HEK293 (cell line): ENCODE results near the gene DYNLL1.
A peak's percentile ranks its signal among the peaks of the same experiment; 100 is the strongest.

Experiments
- CTCF ChIA-PET: fragments of 350-600 bp; formaldehyde crosslinking; extraction: SDS; loops from one replicate; lab custom pipeline; 2021; ENCODE audit warnings: antibody characterized with exemption; lab: Yijun Ruan, JAX
- POLR2A ChIA-PET: fragments of 300-600 bp; formaldehyde crosslinking; extraction: SDS; loops from one replicate; lab custom pipeline; 2020; ENCODE audit warnings: antibody characterized with exemption, inconsistent platforms; lab: Yijun Ruan, JAX
- H3K27ac ChIP-seq: fragments of 200-500 bp; sonication (Bioruptor generic); 2 replicates; pipeline ENCODE4 v1.5.1; 2014; ENCODE audit warnings: low read depth, low read length, control low read depth, inconsistent platforms; ENCODE audit errors: extremely low read depth
- H3K36me3 ChIP-seq, 2 experiments: fragments of 200-500 bp in 1 of 2; sonication (Bioruptor generic) in 1 of 2; 1 replicate in 1 of 2; 2 replicates in 1 of 2; pipeline ENCODE4 v1.5.1; 2014 to 2017; ENCODE audit warnings: inconsistent platforms in 2 of 2, low read length in 2 of 2; ENCODE audit not compliant: control insufficient read depth in 2 of 2, insufficient read depth in 1 of 2
- H3K4me1 ChIP-seq: fragments of 200-500 bp; sonication (Bioruptor generic); 2 replicates; pipeline ENCODE4 v1.5.1; 2014; ENCODE audit warnings: mild to moderate bottlenecking, low read length, inconsistent platforms; ENCODE audit not compliant: control insufficient read depth, insufficient read depth
- H3K4me3 ChIP-seq: 2 replicates; pipeline ENCODE4 v1.5.1; 2011; ENCODE audit warnings: low read depth, mild to moderate bottlenecking, control low read depth, low read length, moderate library complexity
- H3K9me3 ChIP-seq: fragments of 200-500 bp; sonication (Bioruptor generic); 2 replicates; pipeline ENCODE4 v1.5.1; 2014; ENCODE audit warnings: low read depth, low read length, inconsistent platforms; ENCODE audit not compliant: control insufficient read depth, insufficient read depth
- GLIS2 ChIP-seq: fragments of 450-650 bp; formaldehyde crosslinking; IDR thresholded peaks from 2 replicates; pipeline ENCODE4 v1.5.1; 2016; ENCODE audit warnings: missing biosample characterization, missing genetic modification characterization
- IKZF3 ChIP-seq: fragments of 450-650 bp; IDR thresholded peaks from 2 replicates; pipeline ENCODE4 v1.5.0; 2018; ENCODE audit warnings: missing biosample characterization, mild to moderate bottlenecking, missing genetic modification characterization, moderate library complexity
- SP3 ChIP-seq: fragments of 450-650 bp; formaldehyde crosslinking; IDR thresholded peaks from 2 replicates; pipeline ENCODE4 v1.5.1; 2016; ENCODE audit warnings: missing biosample characterization, missing genetic modification characterization
- YY1 ChIP-seq: fragments of 450-650 bp; formaldehyde crosslinking; IDR thresholded peaks from 2 replicates; pipeline ENCODE4 v1.5.1; 2018; ENCODE audit warnings: missing biosample characterization, missing genetic modification characterization
- YY2 ChIP-seq: fragments of 450-650 bp; formaldehyde crosslinking; IDR thresholded peaks from 2 replicates; pipeline ENCODE4 v1.5.1; 2016; ENCODE audit warnings: missing biosample characterization, missing genetic modification characterization
- ZBTB49 ChIP-seq: fragments of 450-650 bp; formaldehyde crosslinking; IDR thresholded peaks from 2 replicates; pipeline ENCODE4 v1.5.1; 2016; ENCODE audit warnings: missing biosample characterization, missing genetic modification characterization, low read depth
- ZBTB7A ChIP-seq: fragments of 450-650 bp; formaldehyde crosslinking; IDR thresholded peaks from 2 replicates; pipeline ENCODE4 v1.5.1; 2016; ENCODE audit warnings: low read depth, missing biosample characterization, missing genetic modification characterization
- ZFP3 ChIP-seq: fragments of 450-650 bp; formaldehyde crosslinking; IDR thresholded peaks from 2 replicates; pipeline ENCODE4 v1.5.1; 2016; ENCODE audit warnings: low read depth, missing biosample characterization, missing genetic modification characterization
- ZNF138 ChIP-seq: fragments of 450-650 bp; formaldehyde crosslinking; IDR thresholded peaks from 2 replicates; pipeline ENCODE4 v1.5.1; 2016; ENCODE audit warnings: missing biosample characterization, missing genetic modification characterization, borderline replicate concordance
- ZNF184 ChIP-seq: fragments of 450-650 bp; IDR thresholded peaks from 2 replicates; pipeline ENCODE4 v1.5.1; 2018; ENCODE audit warnings: missing biosample characterization, mild to moderate bottlenecking, missing genetic modification characterization
- ZNF221 ChIP-seq: fragments of 450-650 bp; formaldehyde crosslinking; IDR thresholded peaks from 2 replicates; pipeline ENCODE4 v1.5.1; 2017; ENCODE audit warnings: missing biosample characterization, missing genetic modification characterization, borderline replicate concordance
- ZNF266 ChIP-seq: fragments of 450-650 bp; formaldehyde crosslinking; IDR thresholded peaks from 2 replicates; pipeline ENCODE4 v1.5.1; 2016; ENCODE audit warnings: missing biosample characterization, missing genetic modification characterization, low read depth
- ZNF302 ChIP-seq: fragments of 450-650 bp; formaldehyde crosslinking; IDR thresholded peaks from 2 replicates; pipeline ENCODE4 v1.5.1; 2016; ENCODE audit warnings: missing biosample characterization, missing genetic modification characterization, low read depth
- ZNF354C ChIP-seq: fragments of 450-650 bp; formaldehyde crosslinking; IDR thresholded peaks from 2 replicates; pipeline ENCODE4 v1.5.1; 2016; ENCODE audit warnings: missing biosample characterization, missing genetic modification characterization, low read depth, borderline replicate concordance
- ZNF362 ChIP-seq: fragments of 450-650 bp; formaldehyde crosslinking; IDR thresholded peaks from 2 replicates; pipeline ENCODE4 v1.5.1; 2016; ENCODE audit warnings: missing biosample characterization, missing genetic modification characterization
- ZNF391 ChIP-seq: fragments of 450-650 bp; formaldehyde crosslinking; IDR thresholded peaks from 2 replicates; pipeline ENCODE4 v1.5.1; 2016; ENCODE audit warnings: low read depth, missing biosample characterization, missing genetic modification characterization, borderline replicate concordance
- ZNF501 ChIP-seq: fragments of 450-650 bp; formaldehyde crosslinking; IDR thresholded peaks from 2 replicates; pipeline ENCODE4 v1.5.1; 2016; ENCODE audit warnings: missing biosample characterization, missing genetic modification characterization
- ZNF518A ChIP-seq: fragments of 450-650 bp; formaldehyde crosslinking; conservative IDR thresholded peaks from 2 replicates; pipeline ENCODE4 v1.5.1; 2016; ENCODE audit warnings: low read depth, missing biosample characterization, missing genetic modification characterization
- ZNF548 ChIP-seq: fragments of 450-650 bp; formaldehyde crosslinking; IDR thresholded peaks from 2 replicates; pipeline ENCODE4 v1.5.1; 2016; ENCODE audit warnings: missing biosample characterization, missing genetic modification characterization
- ZNF623 ChIP-seq: fragments of 450-650 bp; formaldehyde crosslinking; IDR thresholded peaks from 2 replicates; pipeline ENCODE4 v1.5.1; 2016; ENCODE audit warnings: missing biosample characterization, missing genetic modification characterization
- ZNF626 ChIP-seq: fragments of 450-650 bp; sonication (Bioruptor Pico); formaldehyde crosslinking; IDR thresholded peaks from 2 replicates; pipeline ENCODE4 v1.5.1; 2018; ENCODE audit warnings: missing biosample characterization, missing genetic modification characterization, inconsistent platforms
- ZNF660 ChIP-seq: fragments of 450-650 bp; IDR thresholded peaks from 2 replicates; pipeline ENCODE4 v1.5.1; 2018; ENCODE audit warnings: missing biosample characterization, mild to moderate bottlenecking, missing genetic modification characterization
- ZNF670 ChIP-seq: fragments of 450-650 bp; formaldehyde crosslinking; IDR thresholded peaks from 2 replicates; pipeline ENCODE4 v1.5.1; 2016; ENCODE audit warnings: missing biosample characterization, missing genetic modification characterization, low read depth
- ZNF747 ChIP-seq: fragments of 450-650 bp; formaldehyde crosslinking; IDR thresholded peaks from 2 replicates; pipeline ENCODE4 v1.5.1; 2016; ENCODE audit warnings: missing biosample characterization, missing genetic modification characterization
- ZNF76 ChIP-seq: fragments of 450-650 bp; formaldehyde crosslinking; IDR thresholded peaks from 2 replicates; pipeline ENCODE4; 2016; ENCODE audit warnings: low read depth, missing biosample characterization, missing genetic modification characterization, borderline replicate concordance
- ZNF776 ChIP-seq: fragments of 450-650 bp; formaldehyde crosslinking; IDR thresholded peaks from 2 replicates; pipeline ENCODE4 v1.5.0; 2017; ENCODE audit warnings: missing biosample characterization, missing genetic modification characterization, borderline replicate concordance
- ZNF791 ChIP-seq: fragments of 450-650 bp; formaldehyde crosslinking; IDR thresholded peaks from 2 replicates; pipeline ENCODE4 v1.5.1; 2016; ENCODE audit warnings: missing biosample characterization, missing genetic modification characterization
- ZNF830 ChIP-seq: fragments of 450-650 bp; IDR thresholded peaks from 2 replicates; pipeline ENCODE4 v1.5.0; 2018; ENCODE audit warnings: missing biosample characterization, missing genetic modification characterization, low read depth, mild to moderate bottlenecking, moderate library complexity
- ZSCAN4 ChIP-seq: fragments of 450-650 bp; formaldehyde crosslinking; IDR thresholded peaks from 2 replicates; pipeline ENCODE4 v1.5.1; 2017; ENCODE audit warnings: missing biosample characterization, missing genetic modification characterization
- ZXDB ChIP-seq: fragments of 450-650 bp; formaldehyde crosslinking; IDR thresholded peaks from 2 replicates; pipeline ENCODE4 v1.5.1; 2016; ENCODE audit warnings: missing biosample characterization, missing genetic modification characterization

Gene DYNLL1

GRCh38 chr12:120534203-120534702 lies 38.3 kb downstream of the DYNLL1 start, which contains the start of gene RNF10:
Gene RNF10, plus strand, starts transcription at chr12:120534356. Its CDS starts 456 bp downstream, at chr12:120534812.
- POLR2A ChIA-PET = interaction anchor here (1.0 to 2.0 kb wide), 5 partner anchors 16 to 75 kb away, joined by 3 to 14 read pairs (median 4); partner anchors contain the start of genes DYNLL1 and POP5
- peaks cover 18% of the 10 kb centered on the region for H3K4me1 ChIP-seq
- peak within 1 kb of the TSS; percentile 81 for H3K27ac ChIP-seq
- TF ChIP-seq ZNF776 = no peak
- 0 out of 2 replicates have a peak, but pooled peaks have one; percentile 18 for TF ChIP-seq ZNF184 (tag by site-specific recombination)
- TF ChIP-seq ZNF266 (tag by site-specific recombination) = no peak
- no peak for TF ChIP-seq ZFP3
- no peak for TF ChIP-seq ZNF626 (tag by site-specific recombination)
- TF ChIP-seq IKZF3 (tag by site-specific recombination) = no peak
- TF ChIP-seq ZNF362 = peak; percentile 92
- TF ChIP-seq ZSCAN4 (tag by site-specific recombination) = no peak
- TF ChIP-seq ZNF747 = no peak
- no peak for TF ChIP-seq ZNF548 (tag by site-specific recombination)
- TF ChIP-seq ZNF830 (tag by site-specific recombination) = no peak
- TF ChIP-seq ZNF670 (tag by site-specific recombination) = no peak
- TF ChIP-seq ZXDB (tag by site-specific recombination) = peak; percentile 60
- no peak for TF ChIP-seq ZNF302
- peak; percentile 60; the same call in 1 of the 2 replicates for TF ChIP-seq ZNF518A (tag by site-specific recombination)
- peak; percentile 94 for TF ChIP-seq ZNF76 (tag by site-specific recombination)
- no peak for TF ChIP-seq ZNF221
- peak; percentile 60 for TF ChIP-seq SP3 (tag by site-specific recombination)
- no peak for TF ChIP-seq ZNF501 (tag by site-specific recombination)
- TF ChIP-seq ZNF623 (tag by site-specific recombination) = no peak
- TF ChIP-seq ZNF791 = no peak
- TF ChIP-seq ZNF138 (tag by site-specific recombination) = no peak
- TF ChIP-seq ZNF660 = peak; percentile 66; the same call in 1 of the 2 replicates
- no peak for TF ChIP-seq GLIS2 (tag by site-specific recombination)
- TF ChIP-seq YY1 (tag by site-specific recombination) = peak; percentile 75
- no peak for TF ChIP-seq YY2
- TF ChIP-seq ZBTB49 (tag by site-specific recombination) = no peak
- no peak for TF ChIP-seq ZNF391 (tag by site-specific recombination)
- TF ChIP-seq ZBTB7A (tag by site-specific recombination) = no peak
- TF ChIP-seq ZNF354C (tag by site-specific recombination) = no peak

More at GRCh38 chr12:120534203-120534702, 38.3 kb downstream of the DYNLL1 start, which contains the start of gene RNF10:
- Histone ChIP-seq H3K4me3 (peak within 1 kb of the TSS; percentile 86), H3K9me3 (no peaks in the 10 kb centered on the region), H3K36me3 (peaks cover 15 to 34% of the 10 kb centered on the region in 2 experiments; a peak in 2 of 3 replicates)
- CTCF ChIA-PET = interaction anchor here (0.7 to 1.6 kb wide), 2 partner anchors 12 to 66 kb away, joined by 3 read pairs; no protein-coding TSS in a partner anchor
